CD14-positive monocyte (primary cell): ENCODE results near the gene HSPB2. TPM values are rescaled to one million over a fixed set of nuclear protein-coding genes. Genes with fewer than 3 reads are reported as not detected.

Source experiments
- DNase-seq, 3 donors: peaks; one replicate each; pipeline ENCODE4 v3.0.0-alpha.2; 2011 to 2022
- H2AFZ ChIP-seq: 2 replicates; pipeline ENCODE4 v1.6.0; 2012; ENCODE audit warnings: mild to moderate bottlenecking, low read depth, low read length, inconsistent platforms; ENCODE audit not compliant: insufficient read depth, poor library complexity, severe bottlenecking
- H3K27ac ChIP-seq, 2 donors: 1 replicate in 1 of 2; 2 replicates in 1 of 2; pipeline ENCODE4 v1.5.1; 2012 to 2013; ENCODE audit warnings: low read length in 2 of 2, control low read depth in 1 of 2, inconsistent platforms in 1 of 2, low read depth in 1 of 2, mild to moderate bottlenecking in 1 of 2
- H3K27me3 ChIP-seq, 2 donors: one replicate each; pipeline versions ENCODE4 v1.6.0 to v1.6.1; 2011 to 2013; ENCODE audit warnings: low read length in 2 of 2; ENCODE audit not compliant: control insufficient read depth in 2 of 2, insufficient read depth in 2 of 2
- H3K36me3 ChIP-seq, 2 donors: replicated peaks in 1 of 2; 1 replicate in 1 of 2; 2 replicates in 1 of 2; pipeline versions ENCODE4 v1.5.1 to v1.6.1; 2012 to 2013; ENCODE audit warnings: low read length in 2 of 2, control low read depth in 1 of 2, inconsistent platforms in 1 of 2, mild to moderate bottlenecking in 1 of 2; ENCODE audit not compliant: insufficient read depth in 2 of 2, control insufficient read depth in 1 of 2
- H3K4me1 ChIP-seq, 2 donors: 1 replicate in 1 of 2; 2 replicates in 1 of 2; pipeline versions ENCODE4 v1.5.1 to v1.6.1; 2012 to 2013; ENCODE audit warnings: low read length in 2 of 2, control low read depth in 1 of 2, inconsistent platforms in 1 of 2, mild to moderate bottlenecking in 1 of 2, moderate library complexity in 1 of 2; ENCODE audit not compliant: insufficient read depth in 2 of 2, control insufficient read depth in 1 of 2
- H3K4me2 ChIP-seq: replicated peaks from 2 replicates; pipeline ENCODE3; 2012; ENCODE audit warnings: low read length, moderate library complexity, mild to moderate bottlenecking; ENCODE audit not compliant: poor library complexity, severe bottlenecking; ENCODE audit errors: extremely low read depth
- H3K4me3 ChIP-seq, 3 experiments: fragments of 200-600 bp in 1 of 3; sonication (generic) in 1 of 3; replicated peaks in 1 of 3; 1 replicate in 2 of 3; 2 replicates in 1 of 3; pipeline ENCODE4 v1.5.1; 2011 to 2013; ENCODE audit warnings: low read length in 3 of 3, mild to moderate bottlenecking in 3 of 3, control low read depth in 2 of 3, low read depth in 2 of 3, inconsistent platforms in 1 of 3, moderate library complexity in 1 of 3
- H3K79me2 ChIP-seq: 2 replicates; pipeline ENCODE4 v1.6.0; 2012; ENCODE audit warnings: mild to moderate bottlenecking, control low read depth, inconsistent platforms, low read length, moderate library complexity; ENCODE audit not compliant: insufficient read depth
- H3K9ac ChIP-seq: 2 replicates; pipeline ENCODE4 v1.6.0; 2017; ENCODE audit warnings: low read length, mild to moderate bottlenecking; ENCODE audit not compliant: insufficient read depth, poor library complexity, severe bottlenecking
- H3K9me3 ChIP-seq, 2 donors: replicated peaks in 1 of 2; 1 replicate in 1 of 2; 2 replicates in 1 of 2; pipeline versions ENCODE4 v1.5.1 to v1.6.1; 2012 to 2013; ENCODE audit warnings: low read length in 2 of 2, control low read depth in 1 of 2; ENCODE audit not compliant: control insufficient read depth in 1 of 2, insufficient read depth in 1 of 2
- H4K20me1 ChIP-seq: 2 replicates; pipeline ENCODE4 v1.6.0; 2012; ENCODE audit warnings: mild to moderate bottlenecking, low read length, control low read depth, moderate library complexity; ENCODE audit not compliant: insufficient read depth
- H3K27ac Mint-ChIP-seq, 7 donors: one replicate each; pipeline ENCODE4 v1.8.0; 2020; ENCODE audit warnings: mild to moderate bottlenecking in 7 of 7, mixed read lengths in 7 of 7, moderate library complexity in 6 of 7, inconsistent platforms in 2 of 7
- H3K27me3 Mint-ChIP-seq, 3 donors: one replicate each; pipeline ENCODE4 v1.8.0; 2021 to 2022; ENCODE audit warnings: low read depth in 3 of 3, mild to moderate bottlenecking in 3 of 3, mixed read lengths in 3 of 3, moderate library complexity in 3 of 3, inconsistent platforms in 1 of 3
- H3K36me3 Mint-ChIP-seq, 2 donors: one replicate each; pipeline ENCODE4 v1.8.0; 2020; ENCODE audit warnings: mixed read lengths in 2 of 2, inconsistent platforms in 1 of 2, mild to moderate bottlenecking in 1 of 2
- H3K4me1 Mint-ChIP-seq: one replicate; pipeline ENCODE4 v1.8.0; 2020; ENCODE audit warnings: mild to moderate bottlenecking, mixed read lengths
- H3K4me3 Mint-ChIP-seq, 2 donors: one replicate each; pipeline ENCODE4 v1.8.0; 2020; ENCODE audit warnings: mild to moderate bottlenecking in 2 of 2, mixed read lengths in 2 of 2, moderate library complexity in 1 of 2
- H3K9me3 Mint-ChIP-seq, 7 donors: one replicate each; pipeline ENCODE4 v1.8.0; 2020 to 2022; ENCODE audit warnings: mixed read lengths in 7 of 7, mild to moderate bottlenecking in 6 of 7, moderate library complexity in 6 of 7, inconsistent platforms in 2 of 7
- WGBS: methylation state at CpG from one replicate; pipeline ENCODE4 v1.1.5; 2013; ENCODE audit warnings: missing lambda C conversion rate; ENCODE audit not compliant: insufficient coverage; 5-methylcytosine and 5-hydroxymethylcytosine counted together
- intact Hi-C, 2 donors: fragments of 100-400 bp; cut with micrococcal nuclease; formaldehyde crosslinking; loops; one replicate each; pipeline versions ENCODE4 v1.15.0 to v1.15.1; 2023
- polyA plus RNA-seq, 3 donors: library from polyadenylated mRNA; depleted of rRNA in 1 of 3; unstranded in 2 of 3; stranded (reverse) in 1 of 3; fragments of 300-500 nt in 2 of 3; fragments of >200 nt in 1 of 3; fragmentation: Illumina TruSeq in 2 of 3; gene quantifications; 1 replicate in 2 of 3; 2 replicates in 1 of 3; pipeline ENCODE4 v1.2.3, GENCODE V29; 2012 to 2021
- TF ChIP-seq, protein P1 (sequence below): fragments of 200-600 bp; IDR thresholded peaks from one replicate; pipeline ENCODE4 v1.8.0; 2022; ENCODE audit warnings: antibody characterized with exemption, mild to moderate bottlenecking

The HSPB2 gene
- polyA plus RNA-seq, 3 donors, result not detected

DNA sequence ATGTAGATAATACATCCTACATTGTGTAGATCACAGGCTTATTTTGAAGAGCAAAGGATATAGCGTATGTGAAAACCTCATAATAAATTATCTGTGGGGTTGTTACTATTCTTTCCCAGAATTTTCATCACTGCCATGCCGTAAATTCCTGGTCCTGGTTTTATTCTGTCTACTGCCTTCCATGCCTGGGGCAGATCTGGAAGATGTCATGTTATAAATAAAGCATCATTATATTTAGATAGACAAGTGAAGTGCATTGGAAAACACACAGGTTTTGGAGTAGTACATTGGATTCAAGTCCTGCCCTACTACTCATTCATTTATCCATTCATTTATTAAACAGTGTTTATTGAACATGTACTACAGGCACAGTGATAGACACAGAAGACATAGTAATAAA, 8.4 kb downstream of the HSPB2 start:
- H3K4me2 ChIP-seq, result no peak overlapping the region
- Mint-ChIP-seq H3K4me3 (no peak overlapping the region), H3K9me3 (peaks cover 0 to 2% (median 0%) of the 10 kb centered on the region in 7 donors), H3K27ac (no peak overlapping the region), H3K4me1 (peaks cover 23% of the 10 kb centered on the region), H3K36me3 (peaks cover 0 to 3% of the 10 kb centered on the region in 2 donors), H3K27me3 (peaks cover 8 to 15% (median 14%) of the 10 kb centered on the region in 3 donors)
- no peak overlapping the region for H2AFZ ChIP-seq
- H3K27ac ChIP-seq, result no peak overlapping the region
- DNase-seq, result no peak
- no peaks in the 10 kb centered on the region for H3K36me3 ChIP-seq
- WGBS, result no CpG with 5 or more reads among the region's 2 CpGs
- TF ChIP-seq, protein P1, sequence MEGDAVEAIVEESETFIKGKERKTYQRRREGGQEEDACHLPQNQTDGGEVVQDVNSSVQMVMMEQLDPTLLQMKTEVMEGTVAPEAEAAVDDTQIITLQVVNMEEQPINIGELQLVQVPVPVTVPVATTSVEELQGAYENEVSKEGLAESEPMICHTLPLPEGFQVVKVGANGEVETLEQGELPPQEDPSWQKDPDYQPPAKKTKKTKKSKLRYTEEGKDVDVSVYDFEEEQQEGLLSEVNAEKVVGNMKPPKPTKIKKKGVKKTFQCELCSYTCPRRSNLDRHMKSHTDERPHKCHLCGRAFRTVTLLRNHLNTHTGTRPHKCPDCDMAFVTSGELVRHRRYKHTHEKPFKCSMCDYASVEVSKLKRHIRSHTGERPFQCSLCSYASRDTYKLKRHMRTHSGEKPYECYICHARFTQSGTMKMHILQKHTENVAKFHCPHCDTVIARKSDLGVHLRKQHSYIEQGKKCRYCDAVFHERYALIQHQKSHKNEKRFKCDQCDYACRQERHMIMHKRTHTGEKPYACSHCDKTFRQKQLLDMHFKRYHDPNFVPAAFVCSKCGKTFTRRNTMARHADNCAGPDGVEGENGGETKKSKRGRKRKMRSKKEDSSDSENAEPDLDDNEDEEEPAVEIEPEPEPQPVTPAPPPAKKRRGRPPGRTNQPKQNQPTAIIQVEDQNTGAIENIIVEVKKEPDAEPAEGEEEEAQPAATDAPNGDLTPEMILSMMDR, result no peak
- H3K79me2 ChIP-seq, result no peaks in the 10 kb centered on the region
- H3K9me3 ChIP-seq, result no peaks in the 10 kb centered on the region
- no peak overlapping the region for H3K4me3 ChIP-seq
- peaks cover 0 to 2% of the 10 kb centered on the region in 2 donors for H3K27me3 ChIP-seq
- H3K9ac ChIP-seq, result no peak overlapping the region
- H3K4me1 ChIP-seq, result peaks cover 13 to 27% of the 10 kb centered on the region in 2 donors
- intact Hi-C loops, result loop anchor here (10.0 kb wide), 2 partner anchors 164 to 1394 kb away; partner anchors contain the start of genes SDHD (in 1 of the 2), TIMM8B (in 1 of the 2) and TTC12 (in 1 of the 2)
- no peaks in the 10 kb centered on the region for H4K20me1 ChIP-seq

DNA sequence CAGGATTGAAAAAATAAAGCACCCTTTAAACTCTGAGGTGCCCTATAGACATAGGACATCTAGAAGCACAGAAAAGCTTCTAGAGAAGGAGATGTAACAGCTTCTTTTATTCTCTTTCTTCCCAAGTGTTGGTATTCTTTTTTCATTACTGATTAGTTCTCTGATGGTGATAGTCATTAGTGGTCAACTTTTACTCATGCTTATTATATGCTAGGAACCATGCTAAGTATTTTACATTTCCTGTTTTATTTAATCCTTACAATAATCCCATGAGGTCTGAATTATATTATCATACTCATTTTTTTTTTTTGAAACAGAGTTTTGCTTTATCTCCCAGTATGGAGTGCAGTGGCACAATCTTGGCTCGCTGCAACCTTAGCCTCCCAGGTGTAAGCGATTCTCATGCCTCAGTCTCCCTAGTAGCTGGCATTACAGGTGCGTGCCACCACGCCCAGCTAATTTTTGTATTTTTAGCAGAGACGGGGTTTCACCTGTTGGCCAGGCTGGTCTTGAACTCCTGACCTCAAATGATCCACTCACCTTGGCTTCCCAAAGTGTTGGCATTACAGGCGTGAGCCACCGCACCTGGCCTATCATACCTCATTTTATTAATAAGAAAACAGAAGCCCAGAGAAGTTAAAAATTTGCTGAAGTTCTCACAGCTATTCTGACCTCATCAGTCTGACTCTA, 9.2 kb downstream of the HSPB2 start:
- H3K9me3 ChIP-seq, result no peaks in the 10 kb centered on the region
- no peaks in the 10 kb centered on the region for H3K27me3 ChIP-seq
- H3K4me2 ChIP-seq, result no peak overlapping the region
- peaks cover 28% of the 10 kb centered on the region for H3K4me1 Mint-ChIP-seq
- H3K79me2 ChIP-seq, result no peaks in the 10 kb centered on the region
- DNase-seq, result no peak
- WGBS, result 96% methylated on average over 5 of the region's 7 CpGs
- H3K36me3 ChIP-seq, result no peaks in the 10 kb centered on the region
- peaks cover 0 to 4% of the 10 kb centered on the region in 2 donors for H3K36me3 Mint-ChIP-seq
- peaks cover 0 to 2% (median 0%) of the 10 kb centered on the region in 7 donors for H3K9me3 Mint-ChIP-seq
- H2AFZ ChIP-seq, result no peak overlapping the region
- no peak overlapping the region for H3K4me3 Mint-ChIP-seq
- intact Hi-C loops, result loop anchor here (10.0 kb wide), 2 partner anchors 163 to 1393 kb away; partner anchors contain the start of genes SDHD (in 1 of the 2), TIMM8B (in 1 of the 2) and TTC12 (in 1 of the 2)
- no peak overlapping the region for H3K4me3 ChIP-seq
- TF ChIP-seq, protein P1, result no peak
- no peak overlapping the region for H3K27ac ChIP-seq
- H3K27ac Mint-ChIP-seq, result peak overlapping the region in 1 of 7 donors; percentile 31
- peaks cover 3 to 9% (median 9%) of the 10 kb centered on the region in 3 donors for H3K27me3 Mint-ChIP-seq
- H4K20me1 ChIP-seq, result no peaks in the 10 kb centered on the region
- peaks cover 20 to 34% of the 10 kb centered on the region in 2 donors for H3K4me1 ChIP-seq
- H3K9ac ChIP-seq, result no peak overlapping the region
